Measurements from ENCODE around the gene ARHGAP18.
A peak's percentile ranks its signal among the peaks of the same experiment; 100 is the strongest.

Gene ARHGAP18

DNA sequence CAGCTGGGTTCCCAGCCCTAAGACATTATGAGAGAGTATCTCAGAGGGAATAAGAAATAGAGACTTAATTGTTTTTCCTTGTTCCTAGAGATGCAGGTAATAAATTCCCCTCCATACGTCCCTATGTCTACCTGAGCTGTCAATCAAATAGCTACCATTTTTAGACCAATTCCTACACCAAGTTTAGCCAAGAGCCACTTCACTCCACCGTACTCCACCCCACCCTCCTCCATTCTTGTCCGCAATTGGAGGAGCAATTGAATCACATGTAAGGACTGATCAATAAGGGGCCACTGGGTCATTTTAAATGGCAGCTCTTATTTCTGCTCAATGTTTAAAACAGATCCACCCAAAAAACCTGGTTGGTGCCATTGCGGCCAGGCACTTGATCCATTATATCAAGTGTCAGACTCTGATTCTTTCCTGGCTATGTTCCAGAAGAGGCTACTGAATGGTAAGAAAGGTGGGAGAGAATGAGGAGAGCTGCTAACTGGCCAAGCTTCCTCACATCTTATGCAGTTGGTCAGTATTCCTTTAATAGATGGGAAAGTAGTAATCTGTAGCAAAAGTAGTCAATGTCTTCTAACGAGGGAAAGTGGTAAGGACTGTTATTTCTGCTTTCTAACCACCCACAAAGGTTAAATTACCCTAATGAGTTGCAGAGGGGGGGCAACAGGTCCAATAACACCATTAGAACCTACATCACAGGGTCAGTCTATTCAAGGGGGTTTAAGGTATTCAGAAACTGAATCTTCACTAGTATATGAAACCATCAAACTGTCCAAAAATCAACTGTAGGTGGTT is 34.1 kb downstream of the ARHGAP18 start:
- no peak for DNase-seq (ENCODE audit: low spot score)
- TF ChIP-seq CTCF (IDR thresholded peaks at IDR 0.05; ENCODE audit: extremely low read depth, missing control alignments), result no peak

DNA sequence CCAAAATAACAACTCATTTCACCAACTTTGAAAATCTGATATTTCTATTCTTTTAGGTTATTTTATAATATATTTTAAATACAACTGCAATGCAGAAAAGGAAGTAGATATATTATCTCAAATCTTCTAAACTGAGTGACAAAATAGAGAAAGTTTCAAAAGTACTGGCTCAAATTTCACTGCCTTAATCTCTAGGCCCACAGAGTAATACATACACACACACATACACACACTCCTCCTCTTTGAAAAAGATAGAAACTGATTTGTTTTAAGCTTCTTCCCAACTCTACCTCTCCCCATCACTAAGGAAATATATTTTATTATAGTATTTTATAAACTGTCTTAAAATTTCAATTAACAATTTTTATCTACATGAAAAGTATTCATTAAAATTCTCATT is 36.2 kb downstream of the ARHGAP18 start:
- TF ChIP-seq CTCF (IDR thresholded peaks at IDR 0.05; ENCODE audit: extremely low read depth, missing control alignments), result no peak
- no peak for DNase-seq (ENCODE audit: low spot score)

GRCh38 chr6:129672881-129673631 is 36.9 kb downstream of the ARHGAP18 start:
- peak; percentile 35 for DNase-seq (ENCODE audit: low spot score)
- no peak for TF ChIP-seq CTCF (IDR thresholded peaks at IDR 0.05; ENCODE audit: extremely low read depth, missing control alignments)

DNA sequence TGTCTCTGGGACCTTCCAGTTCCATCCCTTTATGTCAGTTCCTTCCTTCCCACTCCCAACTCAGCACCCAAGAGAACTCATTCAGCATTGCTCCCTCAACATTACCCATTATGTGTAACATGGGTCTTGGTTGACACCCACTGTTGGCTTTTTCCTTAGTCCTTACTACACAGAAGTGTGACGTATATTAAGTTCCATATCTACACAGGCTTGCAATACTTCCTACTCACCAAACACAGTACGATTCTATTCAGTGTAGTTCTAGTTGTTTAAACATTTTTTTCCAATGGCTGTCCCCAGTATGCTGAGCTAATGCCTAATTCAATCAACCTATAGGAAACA is 37.7 kb downstream of the ARHGAP18 start:
- no peak for DNase-seq (ENCODE audit: low spot score)
- no peak for TF ChIP-seq CTCF (IDR thresholded peaks at IDR 0.05; ENCODE audit: extremely low read depth, missing control alignments)

- peak; percentile 19 for TF ChIP-seq CTCF (IDR thresholded peaks at IDR 0.05; ENCODE audit: extremely low read depth, missing control alignments)
- DNase-seq (ENCODE audit: low spot score), result peak; percentile 58
Measured at GRCh38 chr6:129671442-129672340, 38.3 kb downstream of the ARHGAP18 start.

- no peak for TF ChIP-seq CTCF (IDR thresholded peaks at IDR 0.05; ENCODE audit: extremely low read depth, missing control alignments)
- DNase-seq (ENCODE audit: low spot score), result no peak
Measured at GRCh38 chr6:129670634-129671033, 39.3 kb downstream of the ARHGAP18 start.
